ENCODE measurements around the gene ABHD1.

ABHD1 gene

DNA sequence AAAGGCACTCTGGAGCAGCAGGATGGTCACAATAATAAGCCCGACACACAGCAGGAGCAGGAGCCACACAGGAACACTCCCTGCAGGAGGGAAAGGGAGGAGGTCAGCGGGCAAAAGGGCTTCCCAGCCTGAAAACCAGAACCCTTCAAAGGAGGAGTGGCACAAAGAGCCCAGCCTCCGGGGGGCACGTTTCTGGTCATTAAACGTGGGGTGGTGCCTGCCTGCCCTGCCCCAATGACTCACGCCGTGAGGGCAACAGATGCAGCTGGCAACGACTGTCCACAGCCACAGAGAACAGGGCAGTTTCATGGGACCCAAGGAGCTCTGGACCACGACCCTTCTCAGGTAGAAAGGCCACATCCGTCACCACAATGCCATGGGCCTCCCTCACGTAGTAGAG is 7.8 kb downstream of the ABHD1 start:
- no peaks in the 10 kb centered on the region for H3K27me3 ChIP-seq (ENCODE audit: insufficient read depth, poor library complexity, severe bottlenecking)
- no peak overlapping the region for H3K4me3 ChIP-seq (replicated peaks; ENCODE audit: insufficient read depth, low read length)
- TF ChIP-seq, protein P1, sequence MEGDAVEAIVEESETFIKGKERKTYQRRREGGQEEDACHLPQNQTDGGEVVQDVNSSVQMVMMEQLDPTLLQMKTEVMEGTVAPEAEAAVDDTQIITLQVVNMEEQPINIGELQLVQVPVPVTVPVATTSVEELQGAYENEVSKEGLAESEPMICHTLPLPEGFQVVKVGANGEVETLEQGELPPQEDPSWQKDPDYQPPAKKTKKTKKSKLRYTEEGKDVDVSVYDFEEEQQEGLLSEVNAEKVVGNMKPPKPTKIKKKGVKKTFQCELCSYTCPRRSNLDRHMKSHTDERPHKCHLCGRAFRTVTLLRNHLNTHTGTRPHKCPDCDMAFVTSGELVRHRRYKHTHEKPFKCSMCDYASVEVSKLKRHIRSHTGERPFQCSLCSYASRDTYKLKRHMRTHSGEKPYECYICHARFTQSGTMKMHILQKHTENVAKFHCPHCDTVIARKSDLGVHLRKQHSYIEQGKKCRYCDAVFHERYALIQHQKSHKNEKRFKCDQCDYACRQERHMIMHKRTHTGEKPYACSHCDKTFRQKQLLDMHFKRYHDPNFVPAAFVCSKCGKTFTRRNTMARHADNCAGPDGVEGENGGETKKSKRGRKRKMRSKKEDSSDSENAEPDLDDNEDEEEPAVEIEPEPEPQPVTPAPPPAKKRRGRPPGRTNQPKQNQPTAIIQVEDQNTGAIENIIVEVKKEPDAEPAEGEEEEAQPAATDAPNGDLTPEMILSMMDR (IDR thresholded peaks at IDR 0.05; ENCODE audit: insufficient read depth, low read length): no peak
- no peak for TF ChIP-seq SPI1 (IDR thresholded peaks at IDR 0.05; ENCODE audit: borderline replicate concordance, low read depth)
- no peak for TF ChIP-seq GABPA (IDR thresholded peaks at IDR 0.05; ENCODE audit: low read depth)
- no peak for TF ChIP-seq POLR2AphosphoS5 (IDR thresholded peaks at IDR 0.05; ENCODE audit: low read depth)
- TF ChIP-seq, protein P2, sequence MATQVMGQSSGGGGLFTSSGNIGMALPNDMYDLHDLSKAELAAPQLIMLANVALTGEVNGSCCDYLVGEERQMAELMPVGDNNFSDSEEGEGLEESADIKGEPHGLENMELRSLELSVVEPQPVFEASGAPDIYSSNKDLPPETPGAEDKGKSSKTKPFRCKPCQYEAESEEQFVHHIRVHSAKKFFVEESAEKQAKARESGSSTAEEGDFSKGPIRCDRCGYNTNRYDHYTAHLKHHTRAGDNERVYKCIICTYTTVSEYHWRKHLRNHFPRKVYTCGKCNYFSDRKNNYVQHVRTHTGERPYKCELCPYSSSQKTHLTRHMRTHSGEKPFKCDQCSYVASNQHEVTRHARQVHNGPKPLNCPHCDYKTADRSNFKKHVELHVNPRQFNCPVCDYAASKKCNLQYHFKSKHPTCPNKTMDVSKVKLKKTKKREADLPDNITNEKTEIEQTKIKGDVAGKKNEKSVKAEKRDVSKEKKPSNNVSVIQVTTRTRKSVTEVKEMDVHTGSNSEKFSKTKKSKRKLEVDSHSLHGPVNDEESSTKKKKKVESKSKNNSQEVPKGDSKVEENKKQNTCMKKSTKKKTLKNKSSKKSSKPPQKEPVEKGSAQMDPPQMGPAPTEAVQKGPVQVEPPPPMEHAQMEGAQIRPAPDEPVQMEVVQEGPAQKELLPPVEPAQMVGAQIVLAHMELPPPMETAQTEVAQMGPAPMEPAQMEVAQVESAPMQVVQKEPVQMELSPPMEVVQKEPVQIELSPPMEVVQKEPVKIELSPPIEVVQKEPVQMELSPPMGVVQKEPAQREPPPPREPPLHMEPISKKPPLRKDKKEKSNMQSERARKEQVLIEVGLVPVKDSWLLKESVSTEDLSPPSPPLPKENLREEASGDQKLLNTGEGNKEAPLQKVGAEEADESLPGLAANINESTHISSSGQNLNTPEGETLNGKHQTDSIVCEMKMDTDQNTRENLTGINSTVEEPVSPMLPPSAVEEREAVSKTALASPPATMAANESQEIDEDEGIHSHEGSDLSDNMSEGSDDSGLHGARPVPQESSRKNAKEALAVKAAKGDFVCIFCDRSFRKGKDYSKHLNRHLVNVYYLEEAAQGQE (IDR thresholded peaks at IDR 0.05; ENCODE audit: insufficient replicate concordance, low read depth): no peak
- DNase-seq (ENCODE audit: low read depth in 1 of 2, low spot score in 1 of 2): no peak
- H3K27ac ChIP-seq (replicated peaks): no peak overlapping the region

DNA sequence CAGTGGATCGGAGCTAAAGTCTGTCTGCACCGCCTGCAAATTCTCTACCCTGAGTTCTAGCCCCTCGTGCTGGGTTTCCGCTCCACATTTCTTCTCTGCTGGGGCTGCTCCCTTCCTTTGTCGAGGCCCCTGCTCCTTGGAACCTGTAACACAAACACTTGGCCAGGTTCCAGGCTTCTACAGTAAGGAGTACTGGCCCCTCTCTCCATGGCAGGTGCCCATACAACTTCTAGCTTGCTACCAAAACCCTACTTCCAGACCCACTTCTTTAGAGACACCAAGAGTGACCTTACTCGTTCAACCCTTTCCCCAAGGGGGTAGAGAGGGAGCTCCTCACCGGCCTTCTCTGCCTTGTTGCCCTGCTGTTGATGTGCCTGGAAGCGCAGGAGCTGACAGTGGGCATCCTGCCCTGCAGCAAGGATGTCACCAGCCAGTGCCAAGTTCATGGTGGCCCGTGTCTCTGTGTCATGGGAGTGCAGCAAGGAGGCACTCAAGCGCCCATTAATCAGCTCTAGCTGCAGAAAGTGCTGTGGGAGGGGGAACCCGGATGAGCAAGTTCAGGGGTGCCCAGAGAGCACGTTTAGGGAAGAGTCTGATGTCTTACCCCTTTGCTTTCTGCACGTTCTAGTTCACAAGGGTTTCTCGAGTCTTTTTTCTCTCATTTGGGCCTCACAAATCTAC is 9.7 kb downstream of the ABHD1 start:
- no peak for DNase-seq (ENCODE audit: low read depth in 1 of 2, low spot score in 1 of 2)
- peak overlapping the region; percentile 95 for H3K4me3 ChIP-seq (replicated peaks; ENCODE audit: insufficient read depth, low read length)
- peak overlapping the region; percentile 71 for H3K27ac ChIP-seq (replicated peaks)
- no peaks in the 10 kb centered on the region for H3K27me3 ChIP-seq (ENCODE audit: insufficient read depth, poor library complexity, severe bottlenecking)
- TF ChIP-seq, protein P2 (IDR thresholded peaks at IDR 0.05; ENCODE audit: insufficient replicate concordance, low read depth): no peak
- no peak for TF ChIP-seq POLR2AphosphoS5 (IDR thresholded peaks at IDR 0.05; ENCODE audit: low read depth)
- TF ChIP-seq GABPA (IDR thresholded peaks at IDR 0.05; ENCODE audit: low read depth): no peak
- TF ChIP-seq, protein P1 (IDR thresholded peaks at IDR 0.05; ENCODE audit: insufficient read depth, low read length): no peak
- no peak for TF ChIP-seq SPI1 (IDR thresholded peaks at IDR 0.05; ENCODE audit: borderline replicate concordance, low read depth)

DNA sequence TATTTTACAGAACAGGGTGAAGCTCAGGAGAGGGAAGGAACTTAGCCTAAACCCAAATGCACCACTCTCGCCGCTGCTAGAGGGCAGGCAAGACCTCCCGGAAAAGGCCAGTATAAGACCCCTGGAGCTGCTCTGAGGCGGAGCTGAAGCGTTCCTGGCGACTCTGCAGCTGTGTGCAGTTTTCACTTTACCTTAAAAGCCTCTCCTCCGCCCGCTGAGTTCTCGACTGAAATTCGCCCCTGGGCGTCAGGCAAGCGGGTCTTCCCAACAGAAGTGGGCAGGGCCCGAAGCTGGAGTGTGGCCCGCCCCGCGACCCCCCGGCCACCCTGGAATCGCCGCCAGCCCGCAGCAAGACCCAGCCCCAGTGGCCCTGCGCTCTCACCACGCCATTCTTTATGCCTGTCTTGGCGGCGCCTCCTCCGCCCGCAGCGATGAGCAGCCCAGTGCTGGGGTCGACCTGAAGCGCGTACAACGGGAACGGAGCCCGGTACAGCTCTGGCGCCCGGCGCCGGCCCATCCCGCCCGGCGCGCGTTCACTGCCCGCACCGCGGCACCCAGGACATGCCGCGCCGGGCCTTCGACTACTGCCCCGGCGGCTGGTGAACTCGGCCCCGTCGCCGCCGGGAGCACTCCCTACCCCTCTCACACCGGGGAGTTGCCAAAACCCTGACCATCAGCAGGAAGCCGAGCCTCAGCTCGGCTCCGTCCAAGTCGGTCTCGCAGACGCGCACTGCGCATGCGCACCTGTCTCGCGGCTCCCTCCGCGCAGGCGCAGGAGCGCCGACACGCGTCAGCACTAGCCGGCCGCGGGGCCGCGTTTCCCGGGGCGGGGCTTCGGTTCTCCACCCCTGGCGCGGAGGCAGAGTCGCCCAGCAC is 10.5 kb downstream of the ABHD1 start, which contains the start of gene PREB:
Gene PREB, minus strand, starts transcription at position 732 of the 876 bp plus-strand sequence. Its CDS starts 215 bp downstream, at position 517.
- no peaks in the 10 kb centered on the region for H3K27me3 ChIP-seq (ENCODE audit: insufficient read depth, poor library complexity, severe bottlenecking)
- DNase-seq (ENCODE audit: low read depth in 1 of 2, low spot score in 1 of 2): peak; percentile 87 to 96
- peak within 1 kb of the TSS; percentile 95 for H3K4me3 ChIP-seq (replicated peaks; ENCODE audit: insufficient read depth, low read length)
- TF ChIP-seq, protein P1 (IDR thresholded peaks at IDR 0.05; ENCODE audit: insufficient read depth, low read length): peak; percentile 2
- TF ChIP-seq POLR2AphosphoS5 (IDR thresholded peaks at IDR 0.05; ENCODE audit: low read depth): peak; percentile 76; the same call in 1 of the 2 replicates
- TF ChIP-seq, protein P2 (IDR thresholded peaks at IDR 0.05; ENCODE audit: insufficient replicate concordance, low read depth): no peak
- TF ChIP-seq GABPA (IDR thresholded peaks at IDR 0.05; ENCODE audit: low read depth): no peak
- TF ChIP-seq SPI1 (IDR thresholded peaks at IDR 0.05; ENCODE audit: borderline replicate concordance, low read depth): peak; percentile 9; the same call in 1 of the 2 replicates
- H3K27ac ChIP-seq (replicated peaks): peak within 1 kb of the TSS; percentile 71
